IMR-90 (cell line): Measurements from ENCODE around the gene ISG15.

ENCODE experiments used
- CTCF ChIP-seq: conservative IDR thresholded peaks from 2 replicates; pipeline ENCODE4 v1.5.1; 2012; ENCODE audit warnings: mild to moderate bottlenecking, low read depth, low read length, improper control_type of control experiment
- ELK1 ChIP-seq: fragments of 150-350 bp; IDR thresholded peaks from 2 replicates; pipeline ENCODE4 v1.6.1; 2016; ENCODE audit warnings: low read depth, mild to moderate bottlenecking, low read length, moderate library complexity, borderline replicate concordance
- MAFK ChIP-seq: IDR thresholded peaks from 2 replicates; pipeline ENCODE4 v1.6.1; 2012; ENCODE audit warnings: low read depth, low read length, improper control_type of control experiment
- MXI1 ChIP-seq: IDR thresholded peaks from 2 replicates; pipeline ENCODE4 v1.6.1; 2012; ENCODE audit warnings: low read depth, mild to moderate bottlenecking, low read length, moderate library complexity, borderline replicate concordance
- NFE2L2 ChIP-seq: fragments of 150-350 bp; IDR thresholded peaks from 2 replicates; pipeline ENCODE4 v1.6.1; 2016; ENCODE audit warnings: low read depth, mild to moderate bottlenecking, low read length
- POLR2A ChIP-seq: IDR thresholded peaks from 2 replicates; pipeline ENCODE4 v1.6.1; 2012; ENCODE audit warnings: mild to moderate bottlenecking, low read depth, low read length
- RCOR1 ChIP-seq: IDR thresholded peaks from 2 replicates; pipeline ENCODE4 v1.6.1; 2012; ENCODE audit warnings: mild to moderate bottlenecking, low read length, improper control_type of control experiment; ENCODE audit not compliant: insufficient replicate concordance
- RFX5 ChIP-seq: IDR thresholded peaks from 2 replicates; pipeline ENCODE4 v1.8.0; 2012; ENCODE audit warnings: low read depth, mild to moderate bottlenecking, low read length, moderate library complexity
- USF2 ChIP-seq: fragments of 150-350 bp; IDR thresholded peaks from 2 replicates; pipeline ENCODE4 v1.6.1; 2017; ENCODE audit warnings: mild to moderate bottlenecking, antibody characterized with exemption, low read length, low read depth

- TF ChIP-seq CTCF (no peak), RCOR1 (no peak), MAFK (no peak), ELK1 (no peak), USF2 (no peak), RFX5 (no peak), POLR2A (no peak), MXI1 (no peak), NFE2L2 (no peak)
Observed at GRCh38 chr1:1013922-1014648, 788 bp downstream of the ISG15 start.
